Middle frontal gyrus (tissue), 1 donor: ENCODE results near the gene LRRC3.

Experiments used
- DNase-seq: peaks from one replicate; pipeline ENCODE4 v3.0.0-alpha.2; 2015; ENCODE audit warnings: low spot score; ENCODE audit errors: extremely low spot score

Gene LRRC3

DNA sequence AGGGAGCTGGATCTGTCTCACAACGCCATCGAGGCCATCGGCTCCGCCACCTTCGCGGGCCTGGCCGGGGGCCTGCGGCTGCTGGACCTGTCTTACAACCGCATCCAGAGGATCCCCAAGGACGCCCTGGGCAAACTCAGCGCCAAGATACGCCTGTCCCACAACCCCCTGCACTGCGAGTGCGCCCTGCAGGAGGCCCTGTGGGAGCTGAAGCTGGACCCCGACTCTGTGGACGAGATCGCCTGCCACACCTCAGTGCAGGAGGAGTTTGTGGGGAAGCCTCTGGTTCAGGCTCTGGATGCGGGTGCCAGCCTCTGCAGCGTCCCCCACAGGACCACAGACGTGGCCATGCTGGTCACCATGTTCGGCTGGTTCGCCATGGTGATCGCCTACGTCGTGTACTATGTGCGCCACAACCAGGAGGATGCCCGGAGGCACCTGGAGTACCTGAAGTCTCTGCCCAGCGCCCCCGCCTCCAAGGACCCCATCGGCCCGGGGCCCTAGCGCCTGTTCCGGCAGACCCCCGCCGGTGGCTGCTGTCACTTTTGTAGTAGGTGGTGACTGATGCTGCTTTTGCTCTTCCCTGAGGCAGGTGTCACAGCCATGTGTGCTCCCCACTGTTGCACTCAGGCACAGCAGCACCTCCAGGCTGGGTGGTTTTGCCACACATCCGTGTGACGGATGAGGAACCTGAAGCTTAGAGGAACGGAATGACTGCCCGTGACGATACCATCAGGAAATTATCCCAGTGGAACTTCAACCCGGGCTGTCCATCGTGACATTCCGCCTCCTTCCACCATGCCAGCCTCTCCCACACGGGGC lies 1.8 kb downstream of the LRRC3 start:
- no peak for DNase-seq

GRCh38 chr21:44458971-44459711 lies 3.8 kb downstream of the LRRC3 start:
- no peak for DNase-seq

GRCh38 chr21:44459712-44460440 lies 4.6 kb downstream of the LRRC3 start:
- DNase-seq, result no peak

DNA sequence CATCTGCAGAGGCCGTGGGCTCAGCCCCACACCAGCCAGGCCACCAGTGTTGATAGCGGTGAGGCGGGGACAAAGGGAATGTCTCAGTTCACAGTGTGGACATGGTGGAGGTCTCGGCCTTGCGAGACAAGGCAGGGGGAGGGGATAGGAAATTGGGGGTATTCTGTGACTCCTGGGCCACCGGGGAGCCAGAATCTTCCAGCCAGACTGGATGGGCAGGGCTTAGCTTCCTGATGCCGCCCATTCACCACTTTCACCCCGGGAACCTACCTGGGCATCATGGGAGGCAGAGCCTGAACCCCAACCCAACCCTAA lies 5.1 kb downstream of the LRRC3 start:
- no peak for DNase-seq

- DNase-seq, result no peak
These were observed 5.7 kb downstream of the LRRC3 start for GRCh38 chr21:44461005-44461404.

DNA sequence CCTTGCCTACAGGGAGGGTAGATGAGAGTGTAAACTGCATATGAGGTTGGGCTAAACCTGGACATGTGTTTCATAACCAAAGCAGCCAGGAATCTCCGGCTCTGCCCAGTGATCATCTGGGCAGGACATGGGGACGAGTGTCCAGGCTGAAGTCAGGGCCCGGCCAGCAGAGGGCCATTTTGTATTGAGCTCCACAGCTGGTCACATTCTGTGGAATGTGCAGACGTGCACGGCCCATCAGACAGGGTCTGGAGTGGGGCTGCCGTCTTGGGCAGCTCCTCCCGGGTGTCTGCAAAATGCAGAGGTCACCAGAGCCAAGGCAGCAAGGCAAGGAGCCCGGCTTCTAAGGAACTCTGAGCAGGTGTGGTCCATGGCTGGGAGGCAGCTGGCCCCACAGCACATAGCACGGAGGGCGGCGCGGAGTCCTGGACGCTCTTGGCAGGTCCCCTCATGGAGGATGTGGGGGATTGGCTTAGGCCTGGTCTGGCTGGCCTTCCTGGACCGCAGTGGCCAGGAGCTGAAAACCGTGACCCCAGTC lies 6.2 kb downstream of the LRRC3 start:
- DNase-seq, result no peak

GRCh38 chr21:44462086-44462833 lies 7.0 kb downstream of the LRRC3 start:
- DNase-seq, result no peak

DNA sequence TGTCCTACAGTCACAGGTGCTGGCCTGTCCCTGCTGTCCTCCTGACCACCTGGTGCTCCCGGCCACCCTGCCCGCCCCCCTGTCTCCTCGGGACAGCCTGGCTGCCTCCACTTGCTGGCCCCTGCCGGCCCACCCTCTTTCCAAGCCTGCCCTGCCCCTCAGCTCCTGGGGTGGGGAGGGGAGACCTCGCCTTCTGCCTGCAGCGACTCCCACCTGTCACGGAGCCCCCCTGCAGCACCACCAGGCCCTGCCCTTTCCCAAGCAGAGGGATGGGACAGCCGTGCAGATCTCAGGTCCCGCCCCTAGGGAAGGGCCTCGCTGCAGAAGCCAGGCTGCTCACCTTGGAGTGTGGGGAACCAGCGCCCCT lies 7.5 kb downstream of the LRRC3 start:
- no peak for DNase-seq

GRCh38 chr21:44463724-44464123 lies 8.4 kb downstream of the LRRC3 start:
- DNase-seq, result no peak

- DNase-seq, result no peak
These were observed 9.0 kb downstream of the LRRC3 start for GRCh38 chr21:44464351-44464750.

- DNase-seq, result no peak
These were observed 11.1 kb downstream of the LRRC3 start for GRCh38 chr21:44466351-44466954.

GRCh38 chr21:44466996-44467858 lies 11.9 kb downstream of the LRRC3 start:
- DNase-seq, result no peak

GRCh38 chr21:44467859-44468195 lies 12.5 kb downstream of the LRRC3 start:
- DNase-seq, result no peak

DNA sequence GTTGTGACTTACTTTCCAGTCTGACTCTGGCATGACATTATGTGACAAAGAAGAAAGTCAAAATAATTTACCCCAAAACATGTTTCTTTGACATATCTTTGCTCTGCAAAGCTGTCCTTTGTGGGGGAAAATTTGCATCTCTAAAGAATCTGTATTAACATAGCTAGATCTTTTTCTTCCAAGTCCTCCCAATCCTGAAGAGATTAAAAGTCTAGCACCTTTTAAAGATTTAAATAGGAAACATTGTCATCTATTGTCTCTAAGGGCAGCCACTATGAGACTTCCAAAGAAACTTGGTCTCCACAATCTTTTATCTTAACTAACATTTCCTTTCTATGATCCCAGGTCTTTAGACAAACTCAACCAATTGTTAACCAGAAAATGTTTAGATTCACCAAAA lies 16.0 kb downstream of the LRRC3 start:
- no peak for DNase-seq

DNA sequence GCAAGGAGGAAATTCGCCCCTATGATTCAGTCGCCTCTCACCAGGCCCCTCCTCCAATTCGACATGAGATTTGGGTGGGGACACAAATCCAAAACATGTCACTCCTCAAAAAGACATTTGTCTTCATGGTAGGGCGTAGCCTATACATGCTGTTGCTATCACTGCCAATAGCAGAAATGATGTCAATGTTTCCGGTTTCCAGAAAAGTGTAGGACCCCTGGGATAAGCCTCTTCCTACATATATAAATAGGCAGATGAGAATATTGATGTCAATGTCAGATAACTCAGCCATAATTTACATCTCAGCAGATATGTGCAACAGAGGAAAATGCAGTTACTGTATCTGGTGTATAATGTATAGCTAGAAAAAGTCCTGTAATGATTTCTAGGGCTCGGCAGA lies 16.7 kb downstream of the LRRC3 start:
- no peak for DNase-seq

- no peak for DNase-seq
These were observed 18.7 kb downstream of the LRRC3 start for GRCh38 chr21:44473915-44474555.

- DNase-seq, result no peak
These were observed 20.0 kb downstream of the LRRC3 start for GRCh38 chr21:44475266-44475845.

GRCh38 chr21:44477131-44477530 lies 21.8 kb downstream of the LRRC3 start:
- no peak for DNase-seq

DNA sequence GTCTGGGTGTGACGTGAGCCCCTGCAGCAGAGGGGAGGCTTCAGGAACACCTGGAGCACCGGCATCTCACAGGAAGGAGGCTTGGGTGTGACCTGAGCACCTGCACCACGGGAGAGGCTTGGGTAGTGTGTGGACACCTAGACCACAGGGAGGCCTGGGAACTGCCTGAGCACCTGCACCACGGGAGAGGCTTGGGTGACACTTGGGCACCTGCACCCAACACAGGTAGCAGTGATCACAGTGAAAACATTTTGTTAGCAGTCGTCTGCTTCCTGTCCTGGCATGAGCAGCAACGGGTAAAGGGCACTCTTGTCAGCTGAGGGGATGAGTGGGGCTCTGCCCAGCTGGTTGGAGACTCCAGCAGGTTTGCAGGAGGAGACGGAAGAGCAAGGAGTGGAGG lies 22.4 kb downstream of the LRRC3 start:
- no peak for DNase-seq
